ENCODE measurements around the gene PLXNB3. TPM values are rescaled to one million over a fixed set of nuclear protein-coding genes. Genes with fewer than 3 reads are reported as not detected.

PLXNB3 gene
- total and polyA plus RNA-seq, 2 donors (not counting 1 experiment from before 2014, with no cell fraction given) = 0.25 TPM; not detected in 1

DNA sequence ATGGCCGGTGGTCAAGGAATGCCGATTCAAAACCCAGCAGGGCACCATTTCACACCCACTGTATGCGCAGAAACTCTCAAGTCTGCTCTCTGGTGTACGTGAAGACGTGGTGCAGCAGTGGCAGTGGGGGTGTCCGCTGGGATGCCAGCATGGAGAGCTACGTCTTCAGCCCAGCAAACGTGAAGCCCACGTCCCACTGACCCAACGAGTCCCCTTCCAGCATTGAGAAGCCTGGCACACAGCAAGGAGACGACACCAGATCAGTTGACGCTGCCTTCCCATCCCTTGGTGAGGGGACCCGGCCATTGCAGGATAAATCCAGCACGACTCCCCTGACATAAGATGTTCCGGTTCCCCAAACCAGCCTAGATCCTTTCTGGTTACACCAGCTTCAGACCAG is 2.2 kb upstream of the PLXNB3 start:
- Histone ChIP-seq H3K4me3 (ENCODE audit: control extremely low read depth in 1 of 5, extremely low read depth in 1 of 5, insufficient read depth in 1 of 5, low read depth in 2 of 5, low read length in 4 of 5) (no peak overlapping the region), H3K4me2 (replicated peaks; ENCODE audit: low read depth, low read length, poor library complexity, severe bottlenecking) (no peak overlapping the region), H3K9me3 (ENCODE audit: control extremely low read depth in 1 of 3, control insufficient read depth in 2 of 3, insufficient read depth in 1 of 3, low read length in 2 of 3) (no peaks in the 10 kb centered on the region), H3K9ac (ENCODE audit: low read length) (no peak overlapping the region), H2AFZ (ENCODE audit: insufficient read depth, low read depth, low read length, poor library complexity, severe bottlenecking) (no peak overlapping the region), H3K36me3 (replicated peaks in 1 of 2; ENCODE audit: control extremely low read depth in 1 of 2, control insufficient read depth in 1 of 2, extremely low read depth in 1 of 2, insufficient read depth in 2 of 2, low read length in 1 of 2) (no peaks in the 10 kb centered on the region), H3K4me1 (ENCODE audit: control insufficient read depth in 2 of 2, insufficient read depth in 2 of 2, low read length in 2 of 2) (peaks cover 6 to 31% of the 10 kb centered on the region in 2 donors), H3K79me2 (ENCODE audit: control insufficient read depth, insufficient read depth, low read length) (no peaks in the 10 kb centered on the region), H3K27me3 (replicated peaks in 1 of 4; ENCODE audit: control extremely low read depth in 1 of 4, control insufficient read depth in 3 of 4, insufficient read depth in 4 of 4, low read length in 3 of 4) (no peaks in the 10 kb centered on the region), H3K27ac (ENCODE audit: low read length in 2 of 2) (no peak overlapping the region), H4K20me1 (ENCODE audit: control insufficient read depth, insufficient read depth, low read length, poor library complexity, severe bottlenecking) (no peaks in the 10 kb centered on the region)
- H3K9me3 Mint-ChIP-seq (ENCODE audit: insufficient read depth) = no peaks in the 10 kb centered on the region
- ATAC-seq (ENCODE audit: low read depth) (no peak), DNase-seq (no peak)
- H3K27me3 Mint-ChIP-seq = no peaks in the 10 kb centered on the region
- intact Hi-C loops (cut with micrococcal nuclease) = no loop called here
- TF ChIP-seq EZH2 (IDR thresholded peaks at IDR 0.05; ENCODE audit: borderline replicate concordance, insufficient read depth, low read depth, low read length, poor library complexity, severe bottlenecking) = no peak
- TF ChIP-seq, protein P1, sequence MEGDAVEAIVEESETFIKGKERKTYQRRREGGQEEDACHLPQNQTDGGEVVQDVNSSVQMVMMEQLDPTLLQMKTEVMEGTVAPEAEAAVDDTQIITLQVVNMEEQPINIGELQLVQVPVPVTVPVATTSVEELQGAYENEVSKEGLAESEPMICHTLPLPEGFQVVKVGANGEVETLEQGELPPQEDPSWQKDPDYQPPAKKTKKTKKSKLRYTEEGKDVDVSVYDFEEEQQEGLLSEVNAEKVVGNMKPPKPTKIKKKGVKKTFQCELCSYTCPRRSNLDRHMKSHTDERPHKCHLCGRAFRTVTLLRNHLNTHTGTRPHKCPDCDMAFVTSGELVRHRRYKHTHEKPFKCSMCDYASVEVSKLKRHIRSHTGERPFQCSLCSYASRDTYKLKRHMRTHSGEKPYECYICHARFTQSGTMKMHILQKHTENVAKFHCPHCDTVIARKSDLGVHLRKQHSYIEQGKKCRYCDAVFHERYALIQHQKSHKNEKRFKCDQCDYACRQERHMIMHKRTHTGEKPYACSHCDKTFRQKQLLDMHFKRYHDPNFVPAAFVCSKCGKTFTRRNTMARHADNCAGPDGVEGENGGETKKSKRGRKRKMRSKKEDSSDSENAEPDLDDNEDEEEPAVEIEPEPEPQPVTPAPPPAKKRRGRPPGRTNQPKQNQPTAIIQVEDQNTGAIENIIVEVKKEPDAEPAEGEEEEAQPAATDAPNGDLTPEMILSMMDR (IDR thresholded peaks at IDR 0.05) = no peak
- CTCF ChIA-PET = interaction anchor here (0.9 to 3.9 kb wide), 2 partner anchors 25 to 186 kb away, joined by 3 to 35 read pairs; no protein-coding TSS in a partner anchor
- peaks cover 23% of the 10 kb centered on the region for H3K4me1 Mint-ChIP-seq
- WGBS (ENCODE audit: insufficient coverage) = 90% methylated on average over 10 of the region's 15 CpGs
- H3K4me3 Mint-ChIP-seq = no peak overlapping the region
- no peak overlapping the region for H3K27ac Mint-ChIP-seq
- POLR2A ChIA-PET = no interaction called here

- intact Hi-C loops (cut with micrococcal nuclease) = no loop called here
- H3K27me3 Mint-ChIP-seq = no peaks in the 10 kb centered on the region
- Histone ChIP-seq H2AFZ (ENCODE audit: insufficient read depth, low read depth, low read length, poor library complexity, severe bottlenecking) (no peak overlapping the region), H3K4me1 (ENCODE audit: control insufficient read depth in 2 of 2, insufficient read depth in 2 of 2, low read length in 2 of 2) (peaks cover 2 to 28% of the 10 kb centered on the region in 2 donors), H3K4me2 (replicated peaks; ENCODE audit: low read depth, low read length, poor library complexity, severe bottlenecking) (no peak overlapping the region), H3K4me3 (ENCODE audit: control extremely low read depth in 1 of 5, extremely low read depth in 1 of 5, insufficient read depth in 1 of 5, low read depth in 2 of 5, low read length in 4 of 5) (no peak overlapping the region), H3K9ac (ENCODE audit: low read length) (no peak overlapping the region), H3K27ac (ENCODE audit: low read length in 2 of 2) (no peak overlapping the region), H3K79me2 (ENCODE audit: control insufficient read depth, insufficient read depth, low read length) (no peaks in the 10 kb centered on the region), H3K36me3 (replicated peaks in 1 of 2; ENCODE audit: control extremely low read depth in 1 of 2, control insufficient read depth in 1 of 2, extremely low read depth in 1 of 2, insufficient read depth in 2 of 2, low read length in 1 of 2) (no peaks in the 10 kb centered on the region), H3K27me3 (replicated peaks in 1 of 4; ENCODE audit: control extremely low read depth in 1 of 4, control insufficient read depth in 3 of 4, insufficient read depth in 4 of 4, low read length in 3 of 4) (no peaks in the 10 kb centered on the region), H4K20me1 (ENCODE audit: control insufficient read depth, insufficient read depth, low read length, poor library complexity, severe bottlenecking) (no peaks in the 10 kb centered on the region), H3K9me3 (ENCODE audit: control extremely low read depth in 1 of 3, control insufficient read depth in 2 of 3, insufficient read depth in 1 of 3, low read length in 2 of 3) (no peaks in the 10 kb centered on the region)
- ChIA-PET CTCF (interaction anchor here (0.9 to 3.9 kb wide), 4 partner anchors 26 to 190 kb away, joined by 3 to 35 read pairs (median 8); no protein-coding TSS in a partner anchor), POLR2A (no interaction called here)
- H3K9me3 Mint-ChIP-seq (ENCODE audit: insufficient read depth) = no peaks in the 10 kb centered on the region
- no peak overlapping the region for H3K4me3 Mint-ChIP-seq
- H3K27ac Mint-ChIP-seq = no peak overlapping the region
- WGBS (ENCODE audit: insufficient coverage) = 87% methylated on average over 9 of the region's 14 CpGs
- TF ChIP-seq, protein P1 (IDR thresholded peaks at IDR 0.05) = no peak
- no peak for TF ChIP-seq EZH2 (IDR thresholded peaks at IDR 0.05; ENCODE audit: borderline replicate concordance, insufficient read depth, low read depth, low read length, poor library complexity, severe bottlenecking)
- H3K4me1 Mint-ChIP-seq = peaks cover 21% of the 10 kb centered on the region
- no peak for DNase-seq
- ATAC-seq (ENCODE audit: low read depth) = no peak
Observed at GRCh38 chrX:153762626-153763173, 1.3 kb upstream of the PLXNB3 start.

Data from B cell (primary cell).